OCI-LY1 (cell line): ENCODE results near the gene AJUBA.

Experiments
- EZH2 ChIP-seq: fragments of 200-600 bp; sonication (generic), shearing (Covaris generic); IDR thresholded peaks from 2 replicates; pipeline ENCODE4 v1.8.0; 2017; ENCODE audit warnings: borderline replicate concordance, mixed run types, mild to moderate bottlenecking, antibody characterized with exemption, low read length, moderate library complexity, mixed read lengths
- TF ChIP-seq, protein P1 (sequence below): fragments of 200-600 bp; sonication (generic), shearing (Covaris generic); IDR thresholded peaks from 2 replicates; pipeline ENCODE4 v1.5.1; 2017; ENCODE audit warnings: mild to moderate bottlenecking, antibody characterized with exemption, low read length, moderate library complexity, mixed read lengths

GRCh38 chr14:23005451-23006187, 23.3 kb upstream of the AJUBA start:
- TF ChIP-seq, protein P1, sequence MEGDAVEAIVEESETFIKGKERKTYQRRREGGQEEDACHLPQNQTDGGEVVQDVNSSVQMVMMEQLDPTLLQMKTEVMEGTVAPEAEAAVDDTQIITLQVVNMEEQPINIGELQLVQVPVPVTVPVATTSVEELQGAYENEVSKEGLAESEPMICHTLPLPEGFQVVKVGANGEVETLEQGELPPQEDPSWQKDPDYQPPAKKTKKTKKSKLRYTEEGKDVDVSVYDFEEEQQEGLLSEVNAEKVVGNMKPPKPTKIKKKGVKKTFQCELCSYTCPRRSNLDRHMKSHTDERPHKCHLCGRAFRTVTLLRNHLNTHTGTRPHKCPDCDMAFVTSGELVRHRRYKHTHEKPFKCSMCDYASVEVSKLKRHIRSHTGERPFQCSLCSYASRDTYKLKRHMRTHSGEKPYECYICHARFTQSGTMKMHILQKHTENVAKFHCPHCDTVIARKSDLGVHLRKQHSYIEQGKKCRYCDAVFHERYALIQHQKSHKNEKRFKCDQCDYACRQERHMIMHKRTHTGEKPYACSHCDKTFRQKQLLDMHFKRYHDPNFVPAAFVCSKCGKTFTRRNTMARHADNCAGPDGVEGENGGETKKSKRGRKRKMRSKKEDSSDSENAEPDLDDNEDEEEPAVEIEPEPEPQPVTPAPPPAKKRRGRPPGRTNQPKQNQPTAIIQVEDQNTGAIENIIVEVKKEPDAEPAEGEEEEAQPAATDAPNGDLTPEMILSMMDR: no peak
- TF ChIP-seq EZH2: no peak
